ENCODE measurements around the gene SETD2.

Gene SETD2

DNA sequence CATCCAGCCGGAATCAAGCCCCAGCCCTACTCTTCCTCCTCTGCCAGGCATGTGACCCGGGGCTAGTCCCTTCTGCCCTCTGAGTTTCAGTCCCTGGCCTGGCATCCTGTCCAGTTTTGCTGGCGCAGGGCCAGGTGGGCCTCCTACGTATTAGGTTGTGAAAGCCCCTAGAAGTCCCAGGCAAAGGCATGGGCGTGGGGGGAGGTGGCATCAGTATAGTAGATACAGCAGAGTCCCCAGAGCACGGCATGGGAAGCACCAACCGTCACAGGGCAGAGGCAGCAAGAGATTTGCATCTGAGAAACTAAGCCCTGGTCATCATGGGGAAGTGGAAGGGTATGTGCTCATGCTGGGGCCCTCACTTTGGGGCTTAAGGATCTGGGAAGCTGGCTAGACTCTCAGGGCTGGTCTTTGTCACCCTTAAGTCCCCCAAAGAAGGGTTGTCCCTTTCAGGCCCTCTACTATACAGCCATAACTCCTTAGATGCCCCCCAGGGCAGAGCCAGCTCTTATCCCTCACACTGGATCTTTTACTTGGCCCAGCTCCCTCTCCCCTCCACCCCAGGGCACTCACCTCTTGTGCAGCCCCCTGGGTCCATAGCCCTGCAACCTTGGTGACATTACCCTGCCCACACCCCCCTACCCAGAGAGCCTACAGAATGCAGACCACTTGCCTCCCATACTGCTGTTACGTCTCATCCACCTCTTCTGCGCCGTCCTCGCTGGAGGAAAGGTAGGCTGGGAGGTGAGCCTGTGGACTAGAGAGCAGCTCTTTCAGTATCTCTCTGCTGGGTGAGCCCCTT, 173.1 kb downstream of the SETD2 start:
- Histone ChIP-seq H3K9ac (ENCODE audit: low read depth, low read length) (no peak overlapping the region), H3K4me1 (ENCODE audit: control insufficient read depth, insufficient read depth, low read length) (peaks cover 11% of the 10 kb centered on the region)

GRCh38 chr3:46989146-46989810, 174.6 kb downstream of the SETD2 start:
- no peak overlapping the region for H3K4me3 ChIP-seq (ENCODE audit: low read depth, low read length)
- peaks cover 11% of the 10 kb centered on the region for H3K4me1 ChIP-seq (ENCODE audit: control insufficient read depth, insufficient read depth, low read length)
- no peaks in the 10 kb centered on the region for H3K27me3 ChIP-seq (ENCODE audit: control insufficient read depth, insufficient read depth, low read length)
- peaks cover 8% of the 10 kb centered on the region for H3K36me3 ChIP-seq (ENCODE audit: control insufficient read depth, insufficient read depth, low read length)
- H3K9me3 ChIP-seq (ENCODE audit: control insufficient read depth, insufficient read depth, low read length): no peaks in the 10 kb centered on the region
- H3K9ac ChIP-seq (ENCODE audit: low read depth, low read length): no peak overlapping the region

More for the DNA sequence above, 173.1 kb downstream of the SETD2 start:
- Histone ChIP-seq H3K4me3 (ENCODE audit: low read depth, low read length) (no peak overlapping the region), H3K36me3 (ENCODE audit: control insufficient read depth, insufficient read depth, low read length) (peaks cover 18% of the 10 kb centered on the region), H3K27me3 (ENCODE audit: control insufficient read depth, insufficient read depth, low read length) (no peaks in the 10 kb centered on the region), H3K9me3 (ENCODE audit: control insufficient read depth, insufficient read depth, low read length) (no peaks in the 10 kb centered on the region)

GRCh38 chr3:46988616-46989015, 175.3 kb downstream of the SETD2 start:
- Histone ChIP-seq H3K4me1 (ENCODE audit: control insufficient read depth, insufficient read depth, low read length) (peaks cover 11% of the 10 kb centered on the region), H3K9me3 (ENCODE audit: control insufficient read depth, insufficient read depth, low read length) (no peaks in the 10 kb centered on the region), H3K27me3 (ENCODE audit: control insufficient read depth, insufficient read depth, low read length) (no peaks in the 10 kb centered on the region), H3K9ac (ENCODE audit: low read depth, low read length) (no peak overlapping the region), H3K4me3 (ENCODE audit: low read depth, low read length) (no peak overlapping the region), H3K36me3 (ENCODE audit: control insufficient read depth, insufficient read depth, low read length) (peaks cover 5% of the 10 kb centered on the region)

DNA sequence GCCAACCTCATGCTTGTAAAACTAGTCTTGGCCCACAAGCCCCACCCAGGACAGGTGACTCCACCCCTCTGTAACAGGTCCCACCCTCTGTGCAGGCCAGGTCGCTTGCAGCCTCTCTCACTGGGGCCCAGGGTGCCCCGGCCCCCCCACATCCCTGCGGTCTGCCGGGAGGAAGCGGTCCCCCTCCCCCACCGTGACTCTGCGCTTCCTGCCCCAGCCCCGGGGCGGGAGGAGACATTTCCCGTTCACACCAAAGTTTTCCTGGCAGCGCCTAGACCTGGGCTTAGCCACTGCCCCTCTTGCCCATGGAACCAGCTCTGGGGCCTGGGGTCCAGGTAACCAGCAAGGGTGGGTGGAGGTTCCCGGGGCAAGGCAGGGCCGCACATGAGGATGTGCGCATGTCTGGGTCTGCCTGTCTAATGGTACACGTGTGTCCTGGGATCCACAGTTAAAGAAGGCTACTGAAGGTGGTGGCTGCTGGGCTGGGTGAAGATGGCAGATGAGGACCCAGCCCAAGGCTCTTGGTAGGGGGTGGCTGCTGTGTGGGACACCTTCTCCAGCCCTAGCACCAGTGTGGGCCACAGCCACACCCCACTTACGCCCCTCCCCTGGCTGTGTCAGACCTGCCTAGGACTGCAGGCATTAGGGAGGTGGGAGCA, 176.0 kb downstream of the SETD2 start:
- Histone ChIP-seq H3K36me3 (ENCODE audit: control insufficient read depth, insufficient read depth, low read length) (peaks cover 5% of the 10 kb centered on the region), H3K4me1 (ENCODE audit: control insufficient read depth, insufficient read depth, low read length) (peaks cover 11% of the 10 kb centered on the region), H3K9me3 (ENCODE audit: control insufficient read depth, insufficient read depth, low read length) (no peaks in the 10 kb centered on the region), H3K4me3 (ENCODE audit: low read depth, low read length) (no peak overlapping the region), H3K27me3 (ENCODE audit: control insufficient read depth, insufficient read depth, low read length) (peaks cover under 1% of the 10 kb centered on the region), H3K9ac (ENCODE audit: low read depth, low read length) (no peak overlapping the region)

DNA sequence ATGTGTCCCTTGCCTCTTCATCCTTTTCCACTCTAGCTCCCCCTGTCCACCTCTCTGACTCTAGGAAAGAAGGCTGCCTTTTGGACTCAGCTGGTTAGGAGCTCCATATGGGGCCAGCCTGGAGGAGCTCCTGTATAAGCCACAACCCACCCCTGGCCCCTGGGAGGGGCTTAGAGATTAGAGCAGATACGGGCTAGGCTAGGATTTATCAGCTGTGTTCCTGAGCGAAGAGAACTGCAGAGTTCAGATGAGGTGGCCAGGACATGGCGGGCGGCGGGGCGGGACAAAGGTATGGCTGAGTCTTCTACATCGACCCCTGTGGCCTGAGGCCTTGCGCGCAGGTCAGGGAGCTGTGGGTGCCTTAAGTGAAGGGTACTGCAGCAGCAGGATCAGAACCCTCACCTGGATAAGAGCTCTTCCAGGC, 176.6 kb downstream of the SETD2 start:
- Histone ChIP-seq H3K4me3 (ENCODE audit: low read depth, low read length) (no peak overlapping the region), H3K4me1 (ENCODE audit: control insufficient read depth, insufficient read depth, low read length) (peaks cover 11% of the 10 kb centered on the region), H3K9me3 (ENCODE audit: control insufficient read depth, insufficient read depth, low read length) (no peaks in the 10 kb centered on the region), H3K9ac (ENCODE audit: low read depth, low read length) (no peak overlapping the region), H3K36me3 (ENCODE audit: control insufficient read depth, insufficient read depth, low read length) (peaks cover 5% of the 10 kb centered on the region), H3K27me3 (ENCODE audit: control insufficient read depth, insufficient read depth, low read length) (peaks cover 2% of the 10 kb centered on the region)

DNA sequence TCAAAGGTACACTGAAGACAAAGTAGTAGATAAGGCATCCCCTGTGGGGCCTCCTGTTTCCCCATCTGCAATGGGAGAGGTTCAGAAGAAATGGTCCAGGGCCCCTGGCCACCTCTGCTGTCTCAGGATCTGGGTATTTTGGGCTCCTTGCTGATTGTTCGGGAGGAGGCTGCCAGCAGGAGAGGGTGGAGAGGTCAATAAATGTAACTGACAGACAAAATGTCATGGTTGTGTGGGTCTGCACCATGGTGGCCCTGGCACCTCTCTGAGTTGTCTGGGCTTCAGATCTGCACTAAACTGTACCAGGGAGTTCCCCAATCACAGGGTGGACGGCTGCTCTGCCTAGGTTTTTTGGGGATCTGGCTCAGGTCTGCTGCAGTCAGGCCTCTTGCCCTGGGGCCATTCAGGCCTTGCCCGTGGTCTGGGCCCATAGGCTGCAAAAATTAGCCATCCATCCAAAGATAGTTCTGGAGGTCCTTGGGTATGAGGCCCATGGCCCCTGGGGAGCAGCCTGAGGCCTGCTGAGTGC, 177.1 kb downstream of the SETD2 start:
- Histone ChIP-seq H3K36me3 (ENCODE audit: control insufficient read depth, insufficient read depth, low read length) (peaks cover 5% of the 10 kb centered on the region), H3K27me3 (ENCODE audit: control insufficient read depth, insufficient read depth, low read length) (peaks cover 2% of the 10 kb centered on the region), H3K4me3 (ENCODE audit: low read depth, low read length) (no peak overlapping the region), H3K9me3 (ENCODE audit: control insufficient read depth, insufficient read depth, low read length) (no peaks in the 10 kb centered on the region), H3K9ac (ENCODE audit: low read depth, low read length) (no peak overlapping the region), H3K4me1 (ENCODE audit: control insufficient read depth, insufficient read depth, low read length) (peaks cover 11% of the 10 kb centered on the region)

GRCh38 chr3:46986055-46986730, 177.7 kb downstream of the SETD2 start:
- H3K9me3 ChIP-seq (ENCODE audit: control insufficient read depth, insufficient read depth, low read length): no peaks in the 10 kb centered on the region
- H3K9ac ChIP-seq (ENCODE audit: low read depth, low read length): no peak overlapping the region
- H3K36me3 ChIP-seq (ENCODE audit: control insufficient read depth, insufficient read depth, low read length): peaks cover 5% of the 10 kb centered on the region
- peaks cover 15% of the 10 kb centered on the region for H3K4me1 ChIP-seq (ENCODE audit: control insufficient read depth, insufficient read depth, low read length)
- no peak overlapping the region for H3K4me3 ChIP-seq (ENCODE audit: low read depth, low read length)
- H3K27me3 ChIP-seq (ENCODE audit: control insufficient read depth, insufficient read depth, low read length): peaks cover 2% of the 10 kb centered on the region

- Histone ChIP-seq H3K36me3 (ENCODE audit: control insufficient read depth, insufficient read depth, low read length) (peaks cover 5% of the 10 kb centered on the region), H3K9me3 (ENCODE audit: control insufficient read depth, insufficient read depth, low read length) (no peaks in the 10 kb centered on the region), H3K4me1 (ENCODE audit: control insufficient read depth, insufficient read depth, low read length) (peaks cover 15% of the 10 kb centered on the region), H3K4me3 (ENCODE audit: low read depth, low read length) (no peak overlapping the region), H3K27me3 (ENCODE audit: control insufficient read depth, insufficient read depth, low read length) (peaks cover 4% of the 10 kb centered on the region), H3K9ac (ENCODE audit: low read depth, low read length) (no peak overlapping the region)
These were observed 178.3 kb downstream of the SETD2 start for GRCh38 chr3:46985588-46985987.

DNA sequence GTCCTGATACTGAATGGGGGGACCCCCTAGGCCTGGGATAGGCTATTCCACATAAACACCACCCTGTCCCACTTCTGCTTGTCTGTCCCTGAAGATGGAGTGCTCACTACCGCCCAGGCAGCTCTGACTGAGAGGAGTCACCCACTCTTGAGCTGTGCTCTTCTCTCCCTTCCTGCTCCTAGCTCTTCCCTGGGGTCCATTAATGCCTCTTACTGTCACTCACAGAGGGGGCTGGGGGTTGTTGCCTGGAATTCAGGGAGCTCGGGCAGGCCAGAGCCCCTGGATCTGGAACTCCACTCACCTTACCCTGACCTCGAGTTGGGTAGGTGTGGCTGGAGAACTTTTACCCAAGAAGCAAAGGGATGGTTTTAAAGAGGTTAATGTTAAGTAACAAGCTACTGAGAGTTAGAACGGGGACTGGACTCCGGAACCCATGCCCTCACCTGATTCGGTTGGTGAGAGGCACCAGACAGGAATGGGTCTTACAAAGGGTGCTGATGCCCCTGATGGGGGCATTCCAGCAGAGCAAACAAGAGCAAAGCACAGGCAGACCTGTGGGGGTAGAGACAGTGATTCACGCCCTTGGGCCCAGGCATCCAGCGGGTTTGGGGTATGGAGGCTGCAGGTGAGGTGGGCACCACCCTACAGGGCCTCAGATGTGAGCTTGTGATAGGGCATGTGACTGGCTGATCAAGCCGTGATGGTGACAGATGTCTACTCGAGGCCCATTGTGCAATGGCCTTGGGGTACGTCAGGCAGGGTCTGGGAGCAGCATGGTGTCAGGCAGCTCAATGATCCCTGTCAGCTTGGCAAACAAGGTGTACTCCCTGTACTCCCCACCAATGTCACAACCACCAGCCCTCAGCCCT, 179.1 kb downstream of the SETD2 start:
- H3K27me3 ChIP-seq (ENCODE audit: control insufficient read depth, insufficient read depth, low read length): peaks cover 7% of the 10 kb centered on the region
- peaks cover 15% of the 10 kb centered on the region for H3K4me1 ChIP-seq (ENCODE audit: control insufficient read depth, insufficient read depth, low read length)
- H3K36me3 ChIP-seq (ENCODE audit: control insufficient read depth, insufficient read depth, low read length): peaks cover 5% of the 10 kb centered on the region
- H3K4me3 ChIP-seq (ENCODE audit: low read depth, low read length): no peak overlapping the region
- H3K9ac ChIP-seq (ENCODE audit: low read depth, low read length): no peak overlapping the region
- H3K9me3 ChIP-seq (ENCODE audit: control insufficient read depth, insufficient read depth, low read length): no peaks in the 10 kb centered on the region

GRCh38 chr3:46982546-46982945, 181.4 kb downstream of the SETD2 start:
- H3K4me1 ChIP-seq (ENCODE audit: control insufficient read depth, insufficient read depth, low read length): peaks cover 8% of the 10 kb centered on the region
- peaks cover 7% of the 10 kb centered on the region for H3K27me3 ChIP-seq (ENCODE audit: control insufficient read depth, insufficient read depth, low read length)
- H3K9ac ChIP-seq (ENCODE audit: low read depth, low read length): no peak overlapping the region
- H3K36me3 ChIP-seq (ENCODE audit: control insufficient read depth, insufficient read depth, low read length): no peaks in the 10 kb centered on the region
- no peaks in the 10 kb centered on the region for H3K9me3 ChIP-seq (ENCODE audit: control insufficient read depth, insufficient read depth, low read length)
- no peak overlapping the region for H3K4me3 ChIP-seq (ENCODE audit: low read depth, low read length)
